GM19035 (cell line): ENCODE results near the gene HRNR.
A peak's percentile ranks its signal among the peaks of the same experiment; 100 is the strongest.

Source experiments
- ATAC-seq: cut with Tn5 transposase; IDR thresholded peaks from one replicate; pipeline ENCODE4 v1.9.1; 2021; ENCODE audit not compliant: unreplicated experiment

Gene HRNR

GRCh38 chr1:152189657-152190442, 34.1 kb downstream of the HRNR start:
- no peak for ATAC-seq

- peak; percentile 64 for ATAC-seq
Observed at GRCh38 chr1:152188673-152189591, 35.1 kb downstream of the HRNR start.

DNA sequence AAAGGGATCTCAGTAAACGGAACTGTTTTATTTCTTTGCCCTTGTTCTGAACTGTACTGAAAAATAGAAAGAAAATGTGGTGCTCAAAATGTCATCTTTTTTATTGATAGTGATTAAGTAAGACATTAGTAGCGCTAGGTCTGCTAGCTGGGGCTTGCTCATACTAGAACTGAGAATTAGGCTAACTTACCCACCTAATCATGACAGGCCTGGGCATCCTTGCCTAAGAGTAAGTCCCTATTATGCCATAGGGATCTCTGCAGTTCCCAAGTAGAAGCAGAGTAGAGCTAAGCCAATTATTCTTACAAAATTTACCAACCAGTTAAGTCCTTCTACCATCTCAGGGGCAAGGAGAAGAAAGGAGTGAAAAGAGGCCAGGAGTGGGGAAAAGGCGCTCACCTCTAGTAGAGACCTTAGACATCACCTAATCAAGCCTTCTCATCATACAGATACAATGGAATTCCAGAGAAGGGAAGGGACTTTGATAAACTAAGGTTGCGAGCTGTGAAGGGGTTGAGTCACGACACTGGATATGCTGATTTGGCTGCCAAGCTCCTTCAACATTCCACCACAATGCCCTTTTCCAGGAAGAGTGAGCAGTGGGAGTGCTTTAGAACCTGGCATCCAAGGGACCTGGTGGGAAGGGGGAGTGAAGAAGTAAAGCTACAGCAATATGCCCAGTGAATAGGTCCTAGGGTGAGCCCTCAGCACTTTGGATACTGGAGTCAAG, 37.3 kb downstream of the HRNR start:
- ATAC-seq = no peak

- no peak for ATAC-seq
Observed at GRCh38 chr1:152185544-152186391, 38.2 kb downstream of the HRNR start.

DNA sequence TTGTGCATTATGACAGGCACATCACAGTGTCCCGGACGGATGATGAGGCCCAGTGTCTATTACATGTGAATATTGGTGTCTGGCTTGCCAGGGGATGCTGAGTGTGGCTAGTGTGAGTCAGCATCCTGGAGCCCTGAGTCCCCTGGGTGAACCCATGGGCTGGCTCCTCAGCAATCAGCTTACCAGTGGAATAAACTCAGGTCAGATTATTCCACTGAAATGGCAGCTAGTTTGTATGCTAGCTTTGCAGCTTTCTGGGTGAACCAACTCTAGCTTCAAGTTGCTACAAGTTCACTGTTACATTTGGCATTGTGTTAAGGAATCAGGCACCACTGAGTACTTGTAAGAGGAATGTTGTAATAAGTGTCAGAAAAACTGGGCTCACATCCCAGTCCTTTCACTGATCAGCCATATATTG, 41.0 kb downstream of the HRNR start:
- no peak for ATAC-seq

DNA sequence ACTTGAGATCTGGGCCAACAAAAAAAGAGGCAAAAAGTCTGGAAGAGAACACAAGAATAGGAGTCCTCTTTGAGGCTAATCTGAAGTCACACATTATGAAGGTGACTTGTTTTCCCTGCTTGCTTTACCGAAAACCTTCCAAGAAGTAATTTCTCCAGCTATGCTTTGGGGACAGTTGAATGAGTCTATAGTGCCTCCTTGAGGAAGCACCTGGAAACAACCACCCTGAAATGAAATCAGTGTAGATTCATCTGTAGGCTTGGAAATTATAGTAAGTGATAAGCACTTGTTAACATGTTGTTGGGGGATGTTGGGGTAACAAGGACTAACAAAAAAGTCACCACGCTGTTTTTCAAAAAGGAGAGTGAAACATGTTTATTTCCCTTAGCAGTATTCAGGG, 41.6 kb downstream of the HRNR start:
- no peak for ATAC-seq

DNA sequence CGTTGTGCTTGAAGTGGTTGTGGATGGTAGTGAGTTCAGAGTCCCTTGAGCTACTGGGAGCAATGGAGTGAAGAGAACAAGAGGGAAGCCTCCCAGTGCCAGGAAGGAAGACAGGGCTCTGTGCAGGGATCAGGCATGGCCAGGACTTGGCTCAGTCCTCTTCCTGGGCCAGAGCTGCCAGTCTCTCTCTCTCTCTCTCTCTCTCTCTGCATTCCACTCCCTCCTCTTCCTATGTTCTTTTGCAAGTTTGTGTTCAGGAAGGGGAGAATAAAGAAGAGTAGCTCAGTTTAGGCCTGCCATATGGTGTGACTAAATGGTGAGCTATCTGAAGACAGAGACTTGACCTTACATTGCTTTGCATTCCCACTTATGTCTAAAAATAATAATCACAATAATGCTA, 44.4 kb downstream of the HRNR start:
- ATAC-seq = no peak

DNA sequence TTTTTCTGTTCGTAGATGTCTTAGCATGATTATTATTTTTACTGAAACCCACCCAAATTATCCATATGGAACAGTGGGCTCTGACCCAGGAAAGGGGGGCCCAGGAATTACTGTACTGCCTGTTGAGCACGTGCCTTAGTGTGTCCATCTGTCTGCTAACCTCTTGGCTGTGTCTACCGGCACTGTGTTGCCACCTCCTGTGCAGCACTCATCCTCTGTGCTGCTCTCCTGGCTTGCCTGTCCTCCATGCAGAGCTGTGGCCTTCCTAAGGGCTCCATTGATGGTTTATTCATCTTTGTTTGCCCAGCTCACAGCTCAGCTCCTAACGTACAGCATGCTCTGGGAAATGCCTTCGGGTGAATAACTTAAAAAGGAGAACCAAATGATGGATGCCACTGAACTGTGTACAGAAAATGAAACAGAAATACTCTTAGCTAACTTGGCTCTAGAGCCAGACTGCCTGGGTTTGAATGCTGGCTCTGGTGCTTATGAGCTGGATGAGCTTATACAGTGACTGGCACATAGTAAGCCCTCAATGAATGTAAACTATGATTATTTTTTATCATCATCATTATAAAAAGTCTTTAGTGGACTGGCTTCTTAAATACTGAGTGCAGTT, 53.6 kb downstream of the HRNR start:
- ATAC-seq = no peak

DNA sequence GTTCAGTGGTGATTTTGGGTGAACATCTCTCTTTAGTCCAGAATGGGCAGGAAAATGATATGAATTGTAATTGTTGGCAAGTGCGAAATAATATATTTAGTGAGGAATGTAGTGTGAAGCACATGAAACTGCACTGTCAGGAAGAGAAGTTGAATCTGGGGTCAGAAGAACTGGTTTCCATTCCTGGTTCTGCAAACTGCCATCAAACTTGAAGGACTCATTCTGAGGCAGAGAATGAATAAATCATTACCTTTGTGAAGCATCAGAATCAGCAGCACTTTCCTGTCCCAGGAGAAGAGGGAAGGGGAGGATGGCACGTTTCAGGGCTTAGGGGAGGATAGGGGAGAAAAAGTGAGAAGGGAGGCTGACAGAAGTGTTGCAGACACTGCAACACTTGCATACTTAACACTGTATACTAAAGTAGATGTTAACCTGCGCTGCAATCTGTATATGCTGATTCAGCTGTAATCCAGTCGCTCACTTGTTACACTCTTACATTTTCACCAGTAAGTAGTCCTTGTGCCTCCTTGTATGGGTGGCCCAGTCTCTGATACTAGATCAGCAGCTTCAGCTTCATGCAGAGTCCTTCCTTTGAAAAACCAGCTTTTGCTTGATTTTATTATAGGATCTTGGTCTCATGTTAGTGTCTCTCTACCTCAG, 54.5 kb downstream of the HRNR start:
- no peak for ATAC-seq

GRCh38 chr1:152168535-152168868, 55.5 kb downstream of the HRNR start:
- no peak for ATAC-seq

GRCh38 chr1:152167835-152168534, 56.0 kb downstream of the HRNR start:
- no peak for ATAC-seq

DNA sequence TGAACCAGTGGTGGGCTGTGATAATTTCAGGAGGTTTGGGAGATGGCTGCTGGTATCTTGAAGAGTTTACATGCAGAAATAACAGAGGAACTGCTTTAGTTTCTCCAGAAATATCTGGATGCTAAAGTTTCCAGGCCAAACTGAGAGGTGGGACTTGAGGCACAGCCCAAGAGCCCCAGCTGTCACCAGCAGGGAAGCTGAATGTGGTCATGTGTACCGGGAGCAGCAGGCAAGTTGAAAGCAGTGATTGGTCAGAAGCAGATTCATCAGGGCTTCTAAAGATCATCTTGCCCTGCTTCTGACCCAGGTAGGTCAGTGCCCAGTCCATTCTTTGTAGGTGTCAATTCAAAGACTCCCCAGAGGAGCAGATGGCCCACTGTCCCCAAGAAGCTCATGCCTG, 57.0 kb downstream of the HRNR start:
- no peak for ATAC-seq

DNA sequence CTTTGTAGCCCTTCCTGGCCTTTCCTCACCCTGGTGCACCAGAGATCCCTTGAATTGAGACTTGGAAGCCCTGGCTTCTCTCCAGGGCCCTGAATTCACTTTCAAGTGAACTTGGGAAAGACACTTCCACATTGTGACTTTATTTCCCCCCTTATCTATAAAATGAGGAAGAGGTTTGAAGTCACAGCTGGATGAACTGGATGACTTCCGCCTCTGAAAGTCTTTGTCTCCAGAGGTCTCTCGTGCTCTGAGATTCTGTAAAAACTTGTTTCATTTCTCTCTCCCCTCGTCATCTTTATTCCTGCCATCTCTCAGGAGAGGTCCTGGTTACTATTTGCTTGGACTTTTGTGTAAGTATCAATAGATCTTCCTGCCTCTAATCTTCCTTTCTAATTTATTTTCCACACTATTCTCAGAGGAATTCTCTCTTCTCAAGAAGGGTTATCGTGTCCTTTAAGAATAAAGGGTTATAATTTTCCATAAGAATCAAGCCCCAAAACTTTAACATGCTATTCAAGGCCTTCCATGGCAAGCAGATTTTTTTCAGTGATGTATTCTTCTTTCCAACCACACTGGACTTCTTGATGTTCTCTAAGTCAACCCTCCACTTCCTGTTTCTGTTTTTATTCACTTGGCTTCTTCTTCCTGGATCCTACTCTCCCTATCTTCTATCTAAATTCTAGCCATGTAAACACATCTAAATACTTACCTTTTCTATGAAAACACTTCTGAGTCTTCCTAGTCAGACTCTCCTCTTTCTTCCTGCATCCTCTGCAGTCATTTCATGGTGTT, 58.5 kb downstream of the HRNR start:
- no peak for ATAC-seq

DNA sequence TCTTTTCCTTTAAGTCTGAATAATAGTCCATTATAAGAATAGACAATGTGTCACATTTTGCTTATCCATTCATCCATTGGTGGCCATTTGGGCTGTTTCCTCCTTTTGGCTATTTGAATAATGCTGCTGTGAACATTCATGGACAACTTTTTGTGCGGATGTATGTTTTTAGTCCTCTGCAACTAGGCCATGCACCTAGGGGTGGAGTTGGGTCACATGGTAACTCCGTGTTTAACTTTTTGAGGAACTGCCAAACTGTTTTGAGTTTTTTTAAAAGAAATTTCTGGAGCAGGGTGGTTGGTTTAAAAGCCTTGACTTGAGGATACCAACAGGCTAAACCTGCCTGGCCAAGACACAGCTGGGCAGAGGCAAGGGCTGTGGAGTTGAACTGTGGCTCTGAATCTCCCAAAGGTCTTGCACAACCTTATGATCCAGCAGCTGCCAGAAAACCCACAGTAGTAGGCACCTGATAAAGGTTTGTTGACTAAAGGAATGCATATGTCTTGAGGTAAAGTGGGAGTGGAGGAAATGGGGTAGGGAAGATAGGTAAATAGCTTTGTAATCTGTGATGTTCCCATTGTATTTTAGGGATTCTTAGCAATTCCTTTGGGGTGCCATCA, 59.4 kb downstream of the HRNR start:
- ATAC-seq = no peak

DNA sequence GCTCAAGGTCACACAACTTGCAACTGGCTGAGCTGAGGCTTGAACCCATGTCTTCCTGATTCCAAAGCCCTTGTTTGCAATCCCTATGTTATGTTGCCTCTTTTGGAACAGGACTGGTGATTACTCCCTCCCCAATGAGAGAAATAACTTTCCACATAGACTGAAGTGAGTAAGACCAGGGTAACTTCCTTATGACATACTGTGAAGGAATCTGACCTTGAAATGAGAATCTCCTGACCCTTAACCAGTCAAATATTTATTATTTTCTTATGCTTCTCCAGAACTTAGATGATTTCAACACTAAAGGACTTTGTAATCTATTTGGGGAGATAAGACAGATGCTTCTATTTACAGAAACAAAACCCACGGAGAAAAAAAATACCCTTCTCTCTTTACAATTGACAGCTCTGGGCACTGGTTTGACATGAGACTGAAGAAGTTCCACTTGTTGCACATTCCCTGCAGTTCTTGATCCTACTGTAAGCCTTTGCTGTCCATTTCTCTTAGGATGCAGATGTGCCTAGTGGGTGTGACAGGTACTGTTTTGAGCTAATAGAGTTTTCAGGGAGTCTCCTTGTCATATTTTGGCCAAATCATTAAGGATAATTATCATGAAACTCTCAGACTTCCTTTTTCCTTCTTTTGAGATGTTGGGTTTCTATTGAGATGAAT, 61.1 kb downstream of the HRNR start:
- ATAC-seq = no peak
